Skeletal muscle cell (primary cell): ENCODE data around the gene NCDN.

Experiments used
- DNase-seq: peaks from one replicate; pipeline ENCODE4 v3.0.0-alpha.2; 2010; ENCODE audit warnings: low read depth
- H3K4me3 ChIP-seq: 2 replicates; pipeline ENCODE4 v1.5.1; 2011; ENCODE audit warnings: low read depth, mild to moderate bottlenecking, control low read depth, low read length, moderate library complexity

The NCDN gene

GRCh38 chr1:35611655-35612054 lies 54.1 kb downstream of the NCDN start:
- no peak for DNase-seq
- H3K4me3 ChIP-seq, result no peak overlapping the region

- no peak for DNase-seq
- H3K4me3 ChIP-seq, result no peak overlapping the region
Observed at GRCh38 chr1:35615440-35615839, 57.8 kb downstream of the NCDN start.
